HG02970 (cell line): Measurements from ENCODE around the gene FRY.

Experiments used
- ATAC-seq: cut with Tn5 transposase; IDR thresholded peaks from one replicate; pipeline ENCODE4 v1.9.1; 2021; ENCODE audit warnings: mild to moderate bottlenecking, moderate library complexity, moderate number of reproducible peaks; ENCODE audit not compliant: unreplicated experiment, low FRiP score

FRY gene

DNA sequence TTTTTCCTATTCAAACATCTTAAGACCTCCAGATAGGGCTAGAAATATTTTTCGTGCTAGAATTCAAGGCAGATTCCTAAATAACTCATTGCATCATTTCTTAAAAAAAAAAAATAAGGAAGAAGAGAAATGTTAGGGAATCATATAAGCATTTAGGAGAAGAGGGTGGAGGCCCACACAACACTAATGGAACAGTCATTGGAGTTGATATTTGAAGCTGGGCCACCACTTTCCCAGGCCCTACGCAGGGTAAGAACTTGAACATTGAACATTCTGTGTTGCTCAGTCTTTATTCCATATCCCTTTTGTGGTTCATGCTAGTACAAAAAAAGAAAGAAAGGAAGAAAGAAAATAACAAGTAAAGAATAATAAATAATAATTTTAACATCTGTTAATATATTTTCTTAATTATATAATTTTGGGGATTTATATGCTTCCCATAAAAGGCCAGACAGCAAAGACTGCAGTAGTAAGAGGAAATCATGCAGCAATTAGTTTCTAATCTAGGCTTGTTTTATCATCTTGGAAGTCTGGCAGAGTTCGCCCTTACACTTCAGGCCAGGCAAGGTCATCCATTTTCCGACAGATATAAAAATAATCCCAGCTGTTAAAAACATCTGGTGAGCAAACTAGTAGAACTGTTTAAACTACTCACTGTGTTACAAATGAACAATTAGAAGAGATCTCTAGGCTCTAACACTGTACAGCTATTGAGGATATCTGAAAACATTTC is 127.7 kb downstream of the FRY start:
- no peak for ATAC-seq

DNA sequence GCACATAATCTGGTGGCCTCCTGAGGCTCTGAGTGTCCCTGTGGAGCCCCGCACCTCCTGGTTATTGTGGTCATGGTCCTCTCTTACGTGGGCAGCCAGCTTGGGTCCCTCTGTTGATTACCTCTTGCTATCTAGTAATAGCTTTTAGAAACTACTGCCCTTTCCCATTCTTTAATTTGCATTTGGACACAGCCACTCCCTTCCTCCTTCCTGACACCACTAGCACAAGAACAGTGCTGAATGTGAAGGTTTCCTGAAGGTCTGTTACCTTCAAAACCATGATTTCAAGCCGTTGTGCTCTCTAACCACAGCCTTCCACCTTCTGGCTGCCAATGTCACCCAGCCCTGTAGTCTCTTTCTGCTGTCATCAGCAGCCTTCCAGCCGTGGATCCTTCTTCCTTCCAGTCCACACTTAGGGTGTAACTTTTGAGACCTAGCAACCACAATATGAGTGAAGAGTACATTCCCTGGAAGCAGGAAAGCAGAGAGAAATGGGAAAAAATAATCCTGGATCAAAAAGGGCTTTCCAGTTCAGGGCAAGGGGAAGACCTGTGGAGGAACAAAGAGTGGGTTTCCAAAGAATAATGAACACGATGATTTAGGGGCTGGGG is 130.9 kb downstream of the FRY start:
- ATAC-seq = no peak

DNA sequence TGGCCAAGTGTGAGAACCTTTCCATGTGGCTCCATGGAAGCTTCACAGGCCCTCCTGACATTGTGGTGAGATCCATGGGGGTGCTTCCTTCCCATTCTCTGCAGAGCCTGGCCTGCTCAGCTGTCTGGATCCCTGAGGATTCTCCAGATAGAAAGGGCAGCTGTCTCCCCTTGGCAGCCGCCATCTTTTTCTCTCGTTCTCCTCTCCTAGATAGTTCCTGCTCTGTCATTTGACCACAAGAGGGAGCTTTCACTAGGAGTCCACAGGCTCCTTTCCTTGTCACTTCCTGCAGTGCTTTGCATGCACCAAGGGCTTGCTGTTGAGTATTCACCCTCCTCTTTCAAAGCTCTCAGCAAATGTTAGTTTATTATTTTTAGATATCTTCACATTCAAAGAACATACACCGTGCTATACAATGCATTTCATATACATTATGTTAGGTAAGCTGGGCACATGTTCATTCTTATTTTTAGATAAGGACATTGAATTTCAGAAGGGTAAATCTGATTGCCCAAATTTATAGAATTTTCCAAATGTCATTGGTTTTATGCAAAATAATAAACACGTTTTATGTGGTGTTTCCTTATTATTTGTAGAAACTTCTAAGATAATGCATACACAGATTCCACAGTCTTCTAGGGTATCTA is 133.2 kb downstream of the FRY start:
- no peak for ATAC-seq

DNA sequence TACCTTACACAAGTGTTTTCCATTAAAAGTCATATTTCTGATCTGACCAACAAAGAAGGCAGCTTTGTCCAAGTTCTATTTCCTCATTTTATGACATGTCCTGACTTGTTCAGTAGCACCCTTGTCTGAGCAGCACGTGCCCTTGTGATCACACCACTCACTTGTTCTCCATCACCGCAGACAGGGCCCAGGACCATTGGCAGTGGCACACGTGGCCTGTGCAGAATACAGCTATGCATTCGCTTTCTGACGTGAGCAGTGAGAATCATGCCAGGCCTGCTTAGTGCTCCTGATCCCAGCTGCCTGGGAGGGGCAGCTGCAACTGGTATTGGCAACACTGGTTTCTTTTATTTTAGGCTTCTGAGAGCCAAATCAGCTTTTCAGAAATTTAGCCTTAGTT is 134.2 kb downstream of the FRY start:
- ATAC-seq = no peak

DNA sequence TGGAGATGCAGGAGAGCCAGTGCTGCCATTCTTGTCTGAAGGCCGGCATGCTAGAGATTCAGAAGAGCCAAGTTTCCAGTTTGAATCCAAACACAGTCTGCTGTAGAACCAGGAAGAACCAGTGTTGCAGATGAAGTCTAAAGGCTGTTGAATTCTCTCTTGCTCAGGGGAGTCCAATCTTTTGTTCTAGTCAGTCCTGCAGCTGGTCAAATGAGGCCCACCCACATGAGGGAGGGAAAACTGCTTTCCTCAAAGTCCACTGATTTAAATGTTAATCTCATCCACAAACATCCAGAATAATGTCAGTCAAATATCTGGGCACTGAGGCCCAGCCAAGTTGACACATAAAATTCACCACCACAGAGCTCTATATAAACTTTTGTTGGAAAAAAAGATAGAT is 136.6 kb downstream of the FRY start:
- ATAC-seq = no peak

DNA sequence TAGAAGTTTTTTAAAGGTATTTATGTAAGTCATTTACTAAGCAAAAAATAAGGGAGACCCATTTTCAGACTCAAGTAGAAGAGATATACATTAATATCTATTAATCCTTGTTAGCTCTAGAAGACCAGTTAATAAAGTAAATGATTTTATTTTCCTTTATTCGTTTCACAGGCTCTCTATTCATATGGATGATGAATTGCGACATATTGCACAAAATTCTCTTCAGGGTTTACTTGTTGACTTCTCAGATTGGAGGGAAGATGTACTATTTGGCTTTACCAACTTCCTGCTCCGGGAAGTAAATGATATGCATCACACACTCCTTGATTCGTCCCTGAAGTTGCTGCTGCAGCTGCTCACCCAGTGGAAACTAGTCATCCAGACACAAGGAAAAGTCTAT is 139.3 kb downstream of the FRY start:
- ATAC-seq = no peak

DNA sequence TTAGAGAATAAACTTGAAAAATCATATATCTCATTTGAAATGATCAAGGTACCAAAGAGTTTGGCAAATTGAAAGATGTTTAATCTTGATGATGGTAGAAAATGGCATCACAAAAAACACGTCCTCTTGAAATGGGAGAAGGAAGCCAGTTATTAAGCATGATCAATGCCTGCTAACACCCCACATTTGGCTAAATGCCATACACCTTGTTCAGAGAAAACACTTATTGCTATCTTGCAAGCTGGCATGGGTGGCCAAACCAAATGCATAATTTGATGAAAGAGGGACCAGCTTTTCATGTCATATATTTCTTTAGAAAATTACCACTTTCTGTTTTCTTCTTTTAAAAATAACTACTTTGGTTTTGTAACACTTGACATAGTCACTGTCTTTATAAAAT is 142.3 kb downstream of the FRY start:
- no peak for ATAC-seq

DNA sequence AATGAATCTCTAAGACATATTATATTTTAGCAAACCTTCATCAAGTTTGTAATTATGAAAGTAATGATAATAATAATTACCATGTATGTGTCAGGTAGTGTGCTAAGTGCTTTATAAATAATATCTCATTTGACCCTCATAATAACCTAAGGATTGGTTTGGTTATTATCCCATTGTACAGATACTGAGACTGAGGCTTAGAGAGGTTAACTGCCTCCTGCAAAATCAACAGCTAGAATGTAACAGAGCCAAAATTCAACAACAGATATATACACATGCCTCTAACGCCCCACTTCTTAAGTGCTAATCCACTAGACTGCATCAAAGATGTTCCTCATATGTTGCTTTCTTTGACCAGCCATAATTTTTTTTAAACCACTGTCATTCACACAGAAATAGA is 142.8 kb downstream of the FRY start:
- ATAC-seq = no peak

DNA sequence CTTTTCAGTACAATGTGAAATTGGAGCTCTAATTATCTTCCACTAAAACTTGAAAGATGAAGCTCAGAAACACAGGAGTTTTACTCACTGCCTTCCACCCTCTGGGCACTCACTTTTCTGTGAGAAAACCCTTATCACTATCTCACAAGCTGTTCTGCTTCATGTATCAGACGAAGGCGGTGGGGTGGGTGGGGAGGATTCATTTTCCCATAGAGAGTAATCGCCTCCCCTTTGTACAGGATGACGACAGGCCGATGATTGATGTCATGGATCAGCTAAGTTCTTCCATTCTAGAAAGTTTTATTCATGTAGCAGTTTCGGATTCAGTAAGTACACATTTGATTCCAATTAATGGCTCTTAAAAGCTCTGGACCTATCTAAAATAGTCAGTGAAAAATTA is 143.7 kb downstream of the FRY start:
- ATAC-seq = no peak

DNA sequence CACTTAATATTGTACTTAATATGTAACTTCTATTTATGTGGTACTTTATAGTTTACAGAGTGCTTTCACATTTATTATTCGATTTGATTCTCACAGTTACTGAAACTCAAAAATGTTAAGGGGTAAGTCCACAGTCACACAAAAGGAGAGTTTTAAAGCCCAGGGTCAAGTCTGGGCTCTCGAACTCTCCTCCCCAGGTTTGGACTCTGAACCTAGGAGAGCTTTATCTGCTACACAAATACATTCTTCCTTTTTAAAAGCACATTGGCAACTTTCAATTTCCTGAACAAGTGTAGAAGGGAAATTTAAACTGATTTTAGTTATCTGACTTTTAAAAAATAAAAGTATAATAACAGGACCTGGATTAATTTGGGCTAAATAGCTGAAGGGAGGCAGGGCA is 144.4 kb downstream of the FRY start:
- ATAC-seq = no peak

DNA sequence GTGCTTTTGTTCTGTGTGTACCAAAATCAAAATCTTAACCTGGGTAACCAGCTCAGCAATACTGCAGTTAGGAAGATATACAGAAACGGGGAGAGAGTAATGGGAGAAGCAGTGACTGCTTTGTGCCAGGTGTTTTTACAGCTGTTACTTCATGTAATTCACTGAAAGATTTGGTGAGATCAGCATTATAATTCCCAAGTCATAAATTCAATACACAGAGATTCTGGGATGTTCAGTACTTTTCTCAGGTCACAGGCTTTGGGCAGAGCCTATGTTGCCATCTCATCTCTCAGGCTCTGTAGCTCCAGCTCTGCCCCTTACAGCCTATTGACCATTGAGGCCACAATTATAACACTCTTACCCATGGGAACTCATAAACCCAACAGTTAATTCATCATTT is 145.1 kb downstream of the FRY start:
- no peak for ATAC-seq

DNA sequence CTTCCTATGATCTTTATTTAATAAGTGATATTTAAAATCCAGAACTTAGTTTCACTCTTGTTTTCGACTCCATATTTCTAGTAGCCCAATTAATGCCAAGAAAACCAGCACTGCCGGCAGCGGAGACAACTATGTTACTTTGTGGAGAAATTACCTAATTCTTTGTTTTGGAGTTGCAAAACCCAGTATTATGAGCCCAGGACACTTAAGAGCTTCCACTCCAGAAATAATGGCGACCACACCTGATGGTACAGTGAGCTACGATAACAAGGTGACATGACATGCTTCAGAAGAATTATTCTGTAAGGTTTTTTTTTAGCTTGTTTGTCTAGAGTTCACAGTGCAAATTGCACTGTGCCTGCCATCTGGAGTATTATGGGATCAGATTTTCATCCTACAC is 147.2 kb downstream of the FRY start:
- ATAC-seq = no peak

DNA sequence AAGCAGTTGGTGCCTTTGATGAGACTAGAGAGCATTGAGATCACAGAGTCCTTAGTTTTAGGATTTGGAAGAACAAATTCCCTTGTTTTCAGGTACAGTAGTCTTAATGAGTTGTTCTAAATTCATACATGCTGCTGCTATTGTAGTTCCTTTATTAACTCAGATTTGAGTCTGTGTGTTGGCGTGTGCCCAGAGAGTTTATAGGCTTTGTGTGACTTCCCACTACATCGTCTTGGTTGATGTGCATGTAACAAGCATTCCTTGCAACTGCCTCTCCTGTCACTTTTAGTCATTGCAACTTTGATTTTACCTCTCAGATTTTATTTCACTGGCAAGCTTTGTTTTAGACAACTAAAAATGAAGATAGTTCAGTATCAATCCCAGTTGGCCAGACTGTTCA is 148.1 kb downstream of the FRY start:
- no peak for ATAC-seq

DNA sequence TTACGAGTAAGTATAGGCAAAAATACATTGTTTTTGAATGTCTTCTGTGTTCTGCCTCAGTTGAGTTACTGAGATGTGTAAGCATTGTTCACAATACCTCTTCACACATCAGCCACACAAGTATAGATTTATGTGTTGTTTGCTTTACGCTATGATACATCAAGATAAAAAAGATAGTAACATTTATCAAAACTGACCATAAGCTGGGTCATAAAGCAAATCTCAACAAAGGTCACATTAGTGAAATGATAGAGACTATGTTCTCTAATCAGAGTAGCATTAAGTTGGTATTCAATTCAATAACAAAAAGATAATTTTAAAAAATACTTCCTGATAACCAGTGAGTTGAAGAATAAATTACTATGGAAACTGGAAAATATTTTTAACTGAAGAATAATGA is 156.1 kb downstream of the FRY start:
- ATAC-seq = no peak

DNA sequence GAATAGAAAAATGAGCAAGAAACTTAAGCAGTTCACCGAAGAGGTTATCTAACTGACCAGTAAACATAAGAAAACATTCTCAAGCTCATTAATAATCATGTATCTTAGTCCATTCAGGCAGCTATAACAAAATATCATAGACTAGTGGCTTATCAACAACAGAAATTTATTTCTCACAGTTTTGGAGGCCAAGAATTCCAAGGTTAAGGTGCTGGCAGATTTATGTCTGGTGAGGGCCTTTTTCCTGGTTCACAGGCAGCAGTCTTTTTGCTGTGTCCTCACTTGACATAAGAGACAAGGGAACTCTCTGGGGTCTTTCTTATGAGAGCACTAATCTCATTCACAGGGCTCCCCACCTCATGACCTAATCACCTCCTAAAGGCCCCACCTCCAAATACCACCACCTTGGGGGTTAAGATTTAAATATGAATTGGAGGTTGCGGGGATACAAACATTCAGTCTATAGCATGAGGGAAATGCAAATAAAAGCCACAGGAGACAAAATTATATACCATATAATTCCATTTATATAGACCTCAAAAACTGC is 160.0 kb downstream of the FRY start:
- no peak for ATAC-seq

DNA sequence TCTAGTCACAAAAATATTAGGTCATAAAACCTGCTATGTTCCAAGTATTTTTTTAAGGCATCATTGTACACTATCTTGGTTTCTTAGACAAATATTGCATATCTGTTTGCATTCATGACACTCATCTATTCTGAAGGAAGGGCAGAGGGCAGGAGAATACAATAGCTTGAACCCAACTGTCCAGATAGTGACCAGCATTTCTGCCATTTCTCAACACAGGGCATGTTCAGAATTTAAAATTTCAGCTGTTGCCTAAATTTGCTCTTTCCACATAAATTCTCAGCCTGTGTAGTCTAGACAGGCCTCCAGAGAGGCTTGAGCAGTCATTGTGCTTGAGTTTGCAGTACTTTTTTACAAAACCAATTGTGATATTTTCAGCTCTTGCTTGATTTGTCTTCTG is 164.1 kb downstream of the FRY start:
- no peak for ATAC-seq

DNA sequence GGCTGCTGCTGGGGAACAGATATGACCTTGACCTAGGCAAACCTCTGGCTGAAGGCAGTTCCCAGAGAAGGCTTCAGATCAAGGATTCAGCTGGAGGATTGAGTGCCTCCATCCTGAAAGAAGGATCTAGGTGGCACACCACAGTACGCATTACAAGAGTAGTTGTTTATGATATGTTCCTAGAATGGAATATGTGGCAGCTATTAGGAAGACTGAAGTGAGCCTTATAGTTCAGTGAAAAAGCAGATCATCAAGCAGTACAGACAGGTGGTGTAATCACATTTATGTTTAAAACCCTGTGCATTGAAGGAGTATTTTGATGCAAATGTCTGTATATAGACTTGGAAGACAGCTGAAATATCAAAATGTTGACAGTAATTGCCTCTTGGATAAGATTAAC is 167.6 kb downstream of the FRY start:
- no peak for ATAC-seq

DNA sequence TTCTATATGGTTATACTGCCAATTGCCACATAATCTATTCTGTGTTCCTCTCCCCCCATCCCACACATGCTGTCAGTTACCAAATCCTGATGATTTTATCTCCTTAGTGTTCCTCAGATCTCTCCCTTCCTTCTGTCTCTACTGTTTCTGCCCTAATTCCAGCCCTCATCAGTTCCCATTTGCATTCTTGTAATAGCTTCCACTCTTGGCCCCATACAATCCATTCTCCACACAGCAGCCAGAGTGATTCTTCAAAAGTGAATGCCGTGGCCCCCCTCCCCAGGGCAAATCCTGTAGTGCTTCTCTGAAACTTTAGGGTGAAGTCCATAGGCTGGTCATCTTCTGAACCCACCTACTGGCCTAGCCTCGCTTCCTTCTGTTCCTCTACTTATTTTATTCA is 169.2 kb downstream of the FRY start:
- no peak for ATAC-seq

DNA sequence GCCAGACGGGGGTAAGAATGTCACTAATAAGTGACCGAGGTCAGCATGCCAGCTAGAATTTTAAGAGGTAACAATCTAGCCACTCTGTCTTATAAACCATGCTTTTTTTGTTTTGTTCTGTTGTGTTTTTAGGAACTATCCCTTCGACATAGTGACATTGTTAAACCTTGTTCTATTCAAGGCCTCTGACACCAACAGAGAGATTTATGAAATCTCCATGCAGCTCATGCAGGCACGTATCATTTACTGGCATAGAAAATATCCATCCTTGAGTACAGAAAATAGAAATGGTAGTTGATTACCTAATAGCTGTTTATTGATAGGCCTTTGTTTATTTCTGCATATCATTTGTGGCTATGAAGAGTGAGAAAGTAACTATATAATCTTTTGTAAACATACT is 170.2 kb downstream of the FRY start:
- ATAC-seq = no peak

DNA sequence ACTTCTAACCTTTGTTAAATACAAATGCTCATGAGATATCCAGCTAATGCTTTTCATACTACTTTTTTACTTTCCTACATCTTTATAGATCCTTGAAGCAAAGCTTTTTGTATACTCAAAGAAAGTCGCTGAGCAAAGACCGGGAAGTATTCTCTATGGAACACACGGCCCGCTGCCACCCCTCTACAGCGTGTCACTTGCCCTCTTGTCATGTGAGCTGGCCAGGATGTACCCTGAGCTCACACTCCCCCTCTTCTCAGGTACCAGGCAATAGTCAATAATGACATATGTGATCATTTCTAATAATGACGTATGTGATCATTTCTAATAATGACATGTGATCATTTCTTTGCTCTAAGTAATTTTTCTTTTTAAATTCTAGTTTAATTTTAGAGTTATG is 170.7 kb downstream of the FRY start:
- no peak for ATAC-seq

DNA sequence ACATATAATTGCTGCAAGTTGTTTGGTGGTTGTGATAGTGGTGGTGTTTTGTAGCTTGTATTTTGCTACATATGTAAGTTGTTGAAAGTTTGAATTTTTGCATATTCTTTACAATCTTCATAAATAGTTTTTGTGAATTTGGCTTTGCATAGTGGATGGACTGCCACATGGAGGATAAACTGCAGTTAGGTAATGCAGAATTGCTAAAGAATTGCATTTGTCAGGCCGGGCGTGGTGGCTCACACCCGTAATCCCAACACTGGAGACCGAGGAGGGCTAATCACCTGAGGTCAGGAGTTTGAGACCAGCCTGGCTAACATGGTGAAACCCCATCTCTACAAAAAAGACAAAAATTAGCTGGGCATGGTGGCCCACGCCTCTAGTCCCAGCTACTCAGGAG is 171.6 kb downstream of the FRY start:
- ATAC-seq = no peak

DNA sequence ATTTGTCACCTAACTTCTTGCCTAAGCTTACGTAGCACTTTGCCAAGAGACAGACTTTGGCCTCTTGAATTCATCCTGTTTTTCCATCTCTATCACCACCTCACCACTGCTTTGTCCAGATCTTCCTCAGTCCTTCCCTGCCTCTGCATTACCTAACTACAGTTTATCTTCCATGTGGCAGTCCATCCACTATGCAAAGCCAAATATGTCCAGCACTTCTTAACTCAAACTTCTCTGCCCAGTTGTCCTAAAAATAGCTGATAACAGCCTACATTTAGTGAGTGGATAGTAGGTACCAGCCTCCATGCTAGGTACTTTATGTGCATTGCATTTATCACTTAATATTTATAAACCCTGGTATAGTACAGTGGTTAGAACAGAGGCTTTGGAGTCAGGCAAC is 172.2 kb downstream of the FRY start:
- ATAC-seq = no peak
